Activated naive CD8-positive, alpha-beta T cell (primary cell): ENCODE measurements around the gene MARCHF10.
A peak's percentile ranks its signal among the peaks of the same experiment; 100 is the strongest.

Source experiments
- H3K27ac Mint-ChIP-seq: one replicate; pipeline ENCODE4 v1.8.0; 2021; ENCODE audit warnings: mixed read lengths
- H3K27me3 Mint-ChIP-seq: one replicate; pipeline ENCODE4 v1.8.0; 2021; ENCODE audit warnings: mixed read lengths
- H3K36me3 Mint-ChIP-seq: one replicate; pipeline ENCODE4 v1.8.0; 2021; ENCODE audit warnings: mixed read lengths
- H3K4me1 Mint-ChIP-seq: one replicate; pipeline ENCODE4 v1.8.0; 2021; ENCODE audit warnings: low read depth, mixed read lengths
- H3K4me3 Mint-ChIP-seq: one replicate; pipeline ENCODE4 v1.8.0; 2021; ENCODE audit warnings: mild to moderate bottlenecking, mixed read lengths
- H3K9me3 Mint-ChIP-seq: one replicate; pipeline ENCODE4 v1.8.0; 2021; ENCODE audit warnings: low read depth, mixed read lengths

The MARCHF10 gene

DNA sequence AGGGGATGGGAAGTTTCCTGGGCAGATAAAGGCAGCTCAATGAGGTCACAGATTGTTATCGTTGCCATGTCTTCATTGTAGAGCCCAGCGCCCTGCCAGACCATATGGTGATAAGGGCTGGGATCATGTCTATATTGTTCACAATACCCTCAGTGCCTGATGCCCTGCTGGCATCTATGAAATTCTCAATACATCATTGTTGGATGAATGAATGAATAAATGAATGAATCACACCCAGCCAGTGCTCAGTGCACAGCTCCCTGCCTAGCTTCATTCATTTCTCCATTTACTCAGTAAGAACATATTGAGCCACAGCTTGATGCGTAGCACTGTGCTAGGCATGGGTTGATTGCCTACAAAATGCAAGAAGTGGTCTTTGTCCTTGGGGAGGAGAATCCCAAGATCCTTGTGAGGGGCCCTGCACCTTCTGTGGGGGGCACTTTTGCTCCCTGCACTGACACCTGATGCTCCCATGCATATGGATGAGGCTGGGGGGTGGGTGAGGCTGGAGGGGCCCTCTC lies 150.9 kb downstream of the MARCHF10 start:
- no peak overlapping the region for H3K27ac Mint-ChIP-seq
- H3K9me3 Mint-ChIP-seq, result peaks cover 12% of the 10 kb centered on the region
- peaks cover 15% of the 10 kb centered on the region for H3K4me1 Mint-ChIP-seq
- H3K27me3 Mint-ChIP-seq, result no peaks in the 10 kb centered on the region
- H3K36me3 Mint-ChIP-seq, result peaks cover 11% of the 10 kb centered on the region
- no peak overlapping the region for H3K4me3 Mint-ChIP-seq

DNA sequence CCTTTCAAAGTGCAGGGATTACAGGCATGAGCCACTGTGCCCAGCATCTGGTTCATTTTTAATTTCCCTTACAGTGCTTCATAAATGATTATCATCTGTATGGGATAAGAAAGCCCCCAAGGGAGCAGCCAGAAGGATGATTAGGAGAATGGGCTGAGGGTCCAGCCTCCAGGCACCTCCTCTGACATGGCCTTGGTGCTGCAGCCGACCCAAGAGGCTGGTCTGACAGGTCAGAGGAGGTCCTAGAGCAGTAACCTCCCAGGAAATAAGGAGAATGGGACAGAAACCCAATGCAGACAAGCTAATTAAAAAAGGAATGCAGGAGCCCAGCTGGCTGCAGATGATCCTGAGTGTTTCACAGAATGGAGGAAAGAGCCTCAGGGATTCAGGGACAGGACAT lies 151.7 kb downstream of the MARCHF10 start:
- H3K4me1 Mint-ChIP-seq, result peaks cover 21% of the 10 kb centered on the region

GRCh38 chr17:62655656-62656055 lies 152.5 kb downstream of the MARCHF10 start:
- Mint-ChIP-seq H3K4me3 (no peak overlapping the region), H3K27me3 (no peaks in the 10 kb centered on the region), H3K4me1 (peaks cover 21% of the 10 kb centered on the region), H3K9me3 (peaks cover 2% of the 10 kb centered on the region), H3K36me3 (peaks cover 2% of the 10 kb centered on the region), H3K27ac (no peak overlapping the region)

More for the DNA sequence above, 151.7 kb downstream of the MARCHF10 start:
- H3K4me3 Mint-ChIP-seq, result no peak overlapping the region
- peaks cover 10% of the 10 kb centered on the region for H3K36me3 Mint-ChIP-seq
- no peak overlapping the region for H3K27ac Mint-ChIP-seq
- H3K27me3 Mint-ChIP-seq, result no peaks in the 10 kb centered on the region
- H3K9me3 Mint-ChIP-seq, result peaks cover 10% of the 10 kb centered on the region

- Mint-ChIP-seq H3K4me1 (peaks cover 21% of the 10 kb centered on the region), H3K9me3 (no peaks in the 10 kb centered on the region), H3K36me3 (no peaks in the 10 kb centered on the region), H3K4me3 (peak overlapping the region; percentile 67), H3K27ac (no peak overlapping the region), H3K27me3 (no peaks in the 10 kb centered on the region)
Measured at GRCh38 chr17:62653826-62654761, 154.0 kb downstream of the MARCHF10 start.

DNA sequence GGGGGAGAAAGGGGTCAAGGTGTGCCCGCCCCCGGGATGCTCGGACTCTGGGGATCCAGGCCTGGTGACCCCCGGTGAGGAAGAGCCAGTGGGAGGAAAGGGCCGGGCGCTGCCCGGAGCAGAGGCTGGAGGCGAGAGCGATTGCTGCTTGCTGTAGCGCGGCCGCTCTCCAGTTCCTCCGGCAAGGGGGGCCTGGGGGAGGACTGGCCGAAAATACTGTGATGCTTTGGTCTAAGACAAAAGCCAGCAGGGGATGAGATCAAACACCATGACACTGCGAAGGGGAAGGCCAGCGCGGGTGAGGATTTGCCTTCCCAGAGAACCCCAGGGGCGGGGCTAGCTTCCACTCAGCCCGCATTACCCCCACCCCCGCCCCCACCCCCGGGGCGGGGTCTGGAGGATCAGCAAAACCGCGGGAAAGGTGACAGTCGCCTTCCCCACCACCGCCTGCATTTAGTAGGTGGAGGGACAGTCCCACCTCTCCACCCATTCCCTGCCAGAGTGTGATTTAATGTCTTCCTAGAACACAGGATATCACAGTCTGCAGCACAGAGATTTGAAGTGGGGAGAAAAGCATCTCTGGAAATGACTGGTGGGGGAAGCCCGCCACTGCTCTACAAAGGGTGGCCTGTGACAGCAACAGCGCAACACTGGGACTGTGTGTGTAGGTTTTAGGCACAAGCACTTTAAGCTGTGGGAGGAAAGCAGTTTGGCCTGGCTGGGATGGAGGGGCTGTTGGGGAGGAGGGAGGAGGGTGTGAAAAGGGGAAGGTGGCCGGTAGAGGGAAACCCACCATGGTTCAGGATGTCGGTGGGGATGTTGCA lies 154.9 kb downstream of the MARCHF10 start:
- peaks cover 21% of the 10 kb centered on the region for H3K4me1 Mint-ChIP-seq
- H3K27ac Mint-ChIP-seq, result peak overlapping the region; percentile 16
- peak overlapping the region; percentile 67 for H3K4me3 Mint-ChIP-seq
- H3K9me3 Mint-ChIP-seq, result no peaks in the 10 kb centered on the region
- no peaks in the 10 kb centered on the region for H3K27me3 Mint-ChIP-seq
- H3K36me3 Mint-ChIP-seq, result no peaks in the 10 kb centered on the region

DNA sequence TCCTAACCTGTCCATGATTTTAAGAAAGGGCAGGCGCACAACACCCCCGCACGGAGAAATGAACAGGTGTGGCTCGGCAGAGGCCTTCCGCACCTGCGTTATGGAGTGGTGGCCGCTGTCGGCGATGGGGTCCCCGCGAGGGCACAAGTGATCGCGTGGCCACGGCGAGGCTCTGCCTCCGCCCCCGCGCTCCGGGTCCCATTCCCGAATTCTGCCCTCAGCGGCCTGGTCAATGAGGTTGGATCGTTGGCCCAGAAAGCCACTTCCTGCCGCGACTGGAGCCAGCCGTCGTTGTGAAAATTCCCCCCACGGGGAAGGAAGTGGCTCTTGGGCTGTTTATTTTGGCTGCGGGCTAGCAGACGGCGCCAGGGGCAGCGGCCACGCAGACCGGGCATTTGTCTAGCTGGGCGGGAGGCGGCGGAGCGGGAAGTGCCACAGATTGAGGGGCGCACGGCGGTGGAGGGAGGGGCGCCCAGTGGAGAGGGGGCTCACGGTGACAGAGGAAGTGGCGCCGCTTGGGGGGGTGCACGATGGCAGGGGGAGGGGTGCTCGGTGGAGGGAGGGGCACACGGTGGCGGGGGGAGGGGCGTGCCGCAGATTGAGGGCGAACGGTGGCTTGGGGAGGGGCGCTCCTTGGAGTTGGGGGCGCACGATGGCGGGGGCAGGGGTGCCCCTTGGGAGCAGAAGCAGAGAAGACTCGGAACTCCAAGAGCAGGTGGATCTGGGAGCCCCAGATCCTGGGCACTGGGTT lies 155.7 kb downstream of the MARCHF10 start:
- H3K4me1 Mint-ChIP-seq, result peaks cover 21% of the 10 kb centered on the region
- peak overlapping the region; percentile 73 for H3K27ac Mint-ChIP-seq
- H3K9me3 Mint-ChIP-seq, result no peaks in the 10 kb centered on the region
- peak overlapping the region; percentile 82 for H3K4me3 Mint-ChIP-seq
- no peaks in the 10 kb centered on the region for H3K27me3 Mint-ChIP-seq
- H3K36me3 Mint-ChIP-seq, result no peaks in the 10 kb centered on the region
